Adipocyte (in vitro differentiated cells): Measurements from ENCODE around the gene OSCP1.

ENCODE experiments used
- DNase-seq: peaks from one replicate; pipeline ENCODE4 v3.0.0-alpha.2; 2015; ENCODE audit warnings: low read depth
- H3K27me3 ChIP-seq: replicated peaks from 2 replicates; pipeline ENCODE4 v1.7.0; 2013; ENCODE audit warnings: mild to moderate bottlenecking, low read length, moderate library complexity; ENCODE audit not compliant: control insufficient read depth, insufficient read depth
- H3K36me3 ChIP-seq: 2 replicates; pipeline ENCODE4 v1.7.0; 2013; ENCODE audit warnings: low read length, mild to moderate bottlenecking, moderate library complexity; ENCODE audit not compliant: control insufficient read depth, insufficient read depth, severe bottlenecking
- H3K4me1 ChIP-seq: 2 replicates; pipeline ENCODE4 v1.7.0; 2013; ENCODE audit warnings: mild to moderate bottlenecking, low read length, moderate library complexity; ENCODE audit not compliant: control insufficient read depth, insufficient read depth
- H3K4me3 ChIP-seq: 2 replicates; pipeline ENCODE4 v1.7.0; 2013; ENCODE audit warnings: mild to moderate bottlenecking, low read length, moderate library complexity
- H3K9ac ChIP-seq: 2 replicates; pipeline ENCODE4 v1.7.0; 2013; ENCODE audit warnings: mild to moderate bottlenecking, low read length, moderate library complexity
- H3K9me3 ChIP-seq: 2 replicates; pipeline ENCODE4 v1.7.0; 2013; ENCODE audit warnings: mild to moderate bottlenecking, low read length, moderate library complexity; ENCODE audit not compliant: control insufficient read depth

OSCP1 gene

GRCh38 chr1:36442337-36442736, 7.9 kb downstream of the OSCP1 start:
- DNase-seq: peak; percentile 45
- H3K4me1 ChIP-seq: peaks cover 35% of the 10 kb centered on the region
- H3K9me3 ChIP-seq: no peaks in the 10 kb centered on the region
- H3K36me3 ChIP-seq: peaks cover 11% of the 10 kb centered on the region
- H3K4me3 ChIP-seq: no peak overlapping the region
- H3K9ac ChIP-seq: no peak overlapping the region
- no peaks in the 10 kb centered on the region for H3K27me3 ChIP-seq

DNA sequence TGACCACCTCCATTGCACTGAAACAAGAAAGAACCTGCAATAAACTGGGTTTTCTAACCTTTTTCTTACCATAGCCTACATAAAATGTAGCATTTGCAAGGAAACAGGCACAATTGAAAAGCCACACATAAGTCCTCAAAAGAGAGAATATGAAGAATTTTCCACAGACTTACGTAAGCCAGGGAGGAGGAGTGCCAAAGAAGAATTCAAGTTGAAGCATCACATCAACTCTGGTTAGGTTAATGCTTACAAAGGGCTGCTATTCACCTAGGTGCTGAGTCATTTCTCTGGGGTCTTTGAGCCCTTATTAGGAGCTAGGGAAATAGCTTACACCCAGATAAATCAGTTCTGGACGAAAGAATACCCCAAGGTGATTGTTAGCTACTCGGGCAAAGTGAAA, 9.6 kb downstream of the OSCP1 start:
- H3K4me3 ChIP-seq: no peak overlapping the region
- peaks cover 17% of the 10 kb centered on the region for H3K36me3 ChIP-seq
- H3K27me3 ChIP-seq: no peaks in the 10 kb centered on the region
- H3K9me3 ChIP-seq: no peaks in the 10 kb centered on the region
- H3K9ac ChIP-seq: no peak overlapping the region
- H3K4me1 ChIP-seq: peaks cover 35% of the 10 kb centered on the region
- peak; percentile 12 for DNase-seq

DNA sequence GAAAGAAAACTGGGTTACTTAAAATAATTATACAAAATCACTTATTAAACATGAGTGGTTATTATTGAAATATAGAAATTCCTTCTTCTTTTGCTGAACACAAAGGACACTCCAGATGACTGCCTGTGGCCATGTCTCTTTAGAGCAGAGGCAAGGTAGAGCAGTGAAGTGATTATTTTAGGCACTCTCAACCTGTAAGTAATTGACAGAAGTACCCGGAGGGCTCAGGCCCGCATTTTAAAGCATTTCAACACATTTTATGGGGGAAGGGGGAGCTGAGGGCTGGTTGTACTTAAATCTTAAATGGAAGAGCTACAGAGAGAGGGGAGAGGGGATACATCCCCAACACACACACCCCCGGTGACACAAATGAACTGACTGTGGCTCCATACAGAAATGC, 10.2 kb downstream of the OSCP1 start:
- H3K4me3 ChIP-seq: no peak overlapping the region
- no peaks in the 10 kb centered on the region for H3K27me3 ChIP-seq
- no peak for DNase-seq
- H3K9me3 ChIP-seq: no peaks in the 10 kb centered on the region
- H3K9ac ChIP-seq: no peak overlapping the region
- H3K36me3 ChIP-seq: peaks cover 17% of the 10 kb centered on the region
- H3K4me1 ChIP-seq: peaks cover 35% of the 10 kb centered on the region

DNA sequence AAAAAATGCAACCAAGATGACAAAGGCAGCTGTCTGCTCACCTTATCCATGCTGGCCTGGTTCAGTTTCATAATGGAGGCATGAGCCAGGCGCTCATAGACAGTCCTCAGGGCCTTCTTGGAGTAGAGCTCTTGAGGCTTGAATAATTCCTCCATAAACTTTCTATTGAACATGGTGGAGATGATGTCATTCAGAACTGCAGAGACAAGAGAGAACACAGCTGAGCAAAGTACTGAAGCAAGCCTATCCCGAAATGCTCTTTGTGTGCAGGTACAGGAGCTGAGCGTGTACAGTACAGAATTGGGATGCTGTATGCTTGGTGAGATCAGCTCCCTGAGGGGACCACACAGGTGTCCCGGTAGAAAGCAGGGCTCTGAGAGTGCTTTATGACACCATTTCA, 11.5 kb downstream of the OSCP1 start:
- peaks cover 17% of the 10 kb centered on the region for H3K36me3 ChIP-seq
- no peaks in the 10 kb centered on the region for H3K27me3 ChIP-seq
- H3K9me3 ChIP-seq: no peaks in the 10 kb centered on the region
- H3K9ac ChIP-seq: no peak overlapping the region
- no peak for DNase-seq
- peaks cover 28% of the 10 kb centered on the region for H3K4me1 ChIP-seq
- no peak overlapping the region for H3K4me3 ChIP-seq

DNA sequence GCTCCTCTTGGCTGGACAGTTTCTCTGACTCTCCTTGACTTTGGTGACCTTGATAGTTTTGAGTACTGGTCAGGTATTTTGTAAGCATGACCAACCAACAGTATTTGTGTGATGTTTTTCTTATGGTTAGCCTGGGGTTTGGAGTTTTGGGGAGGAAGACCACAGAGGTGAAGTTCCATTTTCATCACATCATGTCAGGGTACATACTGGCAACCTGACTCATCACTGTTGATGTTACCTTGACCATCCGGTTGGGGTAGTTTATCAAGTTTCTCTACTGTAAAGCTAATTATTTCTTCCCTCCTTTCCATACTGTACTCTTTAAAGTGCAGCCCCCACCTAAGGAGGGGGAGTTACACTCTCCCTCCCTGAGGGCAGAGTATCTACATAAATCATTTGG, 13.4 kb downstream of the OSCP1 start:
- DNase-seq: no peak
- Histone ChIP-seq H3K9ac (no peak overlapping the region), H3K4me1 (peaks cover 21% of the 10 kb centered on the region), H3K27me3 (no peaks in the 10 kb centered on the region), H3K4me3 (no peak overlapping the region), H3K36me3 (peaks cover 27% of the 10 kb centered on the region), H3K9me3 (no peaks in the 10 kb centered on the region)

DNA sequence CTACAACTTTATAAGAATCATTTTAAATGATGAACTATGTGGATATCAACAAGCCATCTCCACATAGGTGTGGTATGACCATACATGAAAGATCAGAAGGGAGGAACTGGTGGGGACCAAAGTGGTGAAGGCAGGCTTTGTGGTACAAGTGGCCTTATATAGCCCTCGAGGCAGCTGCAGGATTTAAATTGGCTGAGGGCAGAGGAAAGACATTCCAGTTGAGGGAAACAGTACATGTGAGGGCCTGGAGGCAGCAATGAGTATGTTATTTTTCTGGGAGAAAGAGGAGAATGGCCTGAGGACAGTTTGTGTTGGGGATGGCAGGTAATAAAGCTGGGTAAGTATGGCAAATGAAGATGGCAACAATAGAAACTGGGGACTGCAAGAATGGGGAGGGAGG, 17.1 kb downstream of the OSCP1 start:
- Histone ChIP-seq H3K9ac (no peak overlapping the region), H3K36me3 (peaks cover 33% of the 10 kb centered on the region), H3K27me3 (no peaks in the 10 kb centered on the region), H3K4me1 (peaks cover 9% of the 10 kb centered on the region), H3K4me3 (no peak overlapping the region), H3K9me3 (no peaks in the 10 kb centered on the region)
- DNase-seq: no peak

DNA sequence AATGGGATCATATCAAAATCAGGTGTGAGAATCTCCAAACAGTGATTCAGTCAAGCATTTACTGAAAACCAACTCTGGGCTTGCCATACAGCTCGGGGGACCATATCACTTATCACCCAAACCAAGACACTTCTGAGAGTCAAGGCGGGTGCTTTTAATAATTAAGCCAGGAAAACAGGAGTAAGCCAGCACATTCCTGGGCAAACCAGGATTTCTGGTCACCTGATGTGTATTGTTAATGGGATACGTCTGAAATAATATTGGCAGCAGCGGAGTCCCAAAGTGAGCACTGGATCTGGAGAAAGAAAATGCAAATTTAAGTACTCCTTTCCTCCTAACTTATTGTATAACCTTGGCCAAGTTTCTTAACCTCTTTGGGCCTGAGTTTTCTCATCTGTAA, 17.6 kb downstream of the OSCP1 start:
- no peak overlapping the region for H3K9ac ChIP-seq
- peaks cover 9% of the 10 kb centered on the region for H3K4me1 ChIP-seq
- H3K36me3 ChIP-seq: peaks cover 31% of the 10 kb centered on the region
- no peaks in the 10 kb centered on the region for H3K27me3 ChIP-seq
- H3K4me3 ChIP-seq: no peak overlapping the region
- no peak for DNase-seq
- no peaks in the 10 kb centered on the region for H3K9me3 ChIP-seq

- Histone ChIP-seq H3K9ac (no peak overlapping the region), H3K27me3 (no peaks in the 10 kb centered on the region), H3K4me1 (no peaks in the 10 kb centered on the region), H3K4me3 (no peak overlapping the region), H3K9me3 (no peaks in the 10 kb centered on the region), H3K36me3 (peaks cover 30% of the 10 kb centered on the region)
- DNase-seq: no peak
These were observed 24.5 kb downstream of the OSCP1 start for GRCh38 chr1:36425791-36426190.

DNA sequence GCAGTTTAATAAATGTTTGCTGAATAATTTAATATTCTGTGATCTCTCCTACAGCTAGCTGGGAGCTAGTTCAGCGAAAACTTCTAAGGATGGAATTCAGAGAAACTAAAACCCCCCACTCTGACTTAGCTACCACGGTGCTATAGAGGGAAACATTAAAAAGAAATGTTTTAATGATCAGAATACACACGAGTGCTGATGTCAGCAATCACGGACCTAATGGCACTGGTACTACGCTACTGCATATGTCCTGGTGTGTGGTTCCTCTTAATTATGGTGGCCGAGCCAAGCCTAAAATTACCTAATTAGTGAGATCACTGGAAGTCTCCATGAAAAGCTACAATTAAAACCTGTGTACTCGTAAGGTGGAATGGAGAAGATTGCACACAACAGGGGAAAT, 28.6 kb downstream of the OSCP1 start:
- Histone ChIP-seq H3K4me1 (peaks cover 32% of the 10 kb centered on the region), H3K9me3 (no peaks in the 10 kb centered on the region), H3K36me3 (peaks cover 28% of the 10 kb centered on the region), H3K9ac (no peak overlapping the region), H3K27me3 (no peaks in the 10 kb centered on the region), H3K4me3 (no peak overlapping the region)
- DNase-seq: no peak

DNA sequence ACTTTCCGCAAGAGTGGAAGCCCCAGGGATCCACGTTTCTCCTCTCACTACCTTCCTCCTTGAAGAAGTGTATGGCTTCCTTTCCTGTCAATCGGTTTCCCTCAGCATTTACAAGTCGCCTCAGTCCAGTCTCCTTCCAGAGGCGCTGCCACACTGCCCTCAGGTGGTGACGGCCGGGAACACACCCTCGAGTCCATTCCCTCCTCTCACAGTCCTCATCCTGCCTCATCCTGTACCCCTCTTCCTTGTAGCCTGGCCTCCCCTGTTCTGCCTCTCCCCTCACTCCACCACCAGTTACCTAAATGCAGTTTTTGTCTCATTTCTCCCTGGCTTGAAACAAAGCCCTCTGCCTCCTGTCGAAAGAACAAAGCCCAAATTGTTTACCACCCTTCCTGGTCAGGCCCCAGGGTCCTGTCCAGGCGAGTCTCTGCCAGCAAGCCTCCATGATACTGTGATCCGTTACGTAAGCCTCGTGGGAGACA, 29.4 kb downstream of the OSCP1 start:
- peak overlapping the region; percentile 69 for H3K9ac ChIP-seq
- H3K4me3 ChIP-seq: peak overlapping the region; percentile 61
- no peaks in the 10 kb centered on the region for H3K27me3 ChIP-seq
- no peaks in the 10 kb centered on the region for H3K9me3 ChIP-seq
- peak; percentile 95 for DNase-seq
- H3K36me3 ChIP-seq: peaks cover 27% of the 10 kb centered on the region
- peaks cover 32% of the 10 kb centered on the region for H3K4me1 ChIP-seq

GRCh38 chr1:36420409-36420808, 29.8 kb downstream of the OSCP1 start:
- H3K9me3 ChIP-seq: no peaks in the 10 kb centered on the region
- peak overlapping the region; percentile 69 for H3K9ac ChIP-seq
- peaks cover 23% of the 10 kb centered on the region for H3K36me3 ChIP-seq

GRCh38 chr1:36419569-36419968, 30.7 kb downstream of the OSCP1 start:
- H3K36me3 ChIP-seq: peaks cover 20% of the 10 kb centered on the region
- DNase-seq: no peak
- no peaks in the 10 kb centered on the region for H3K9me3 ChIP-seq
- H3K9ac ChIP-seq: peak overlapping the region; percentile 53
- H3K4me3 ChIP-seq: peak overlapping the region; percentile 22
- H3K27me3 ChIP-seq: no peaks in the 10 kb centered on the region
- H3K4me1 ChIP-seq: peaks cover 32% of the 10 kb centered on the region

More at GRCh38 chr1:36420409-36420808, 29.8 kb downstream of the OSCP1 start:
- Histone ChIP-seq H3K27me3 (no peaks in the 10 kb centered on the region), H3K4me3 (peak overlapping the region; percentile 61), H3K4me1 (peaks cover 32% of the 10 kb centered on the region)
- peak; percentile 39 for DNase-seq
